HEK293 (cell line): ENCODE data around the gene FADS2.

ENCODE experiments used
- GFI1B ChIP-seq: fragments of 450-650 bp; formaldehyde crosslinking; IDR thresholded peaks from 2 replicates; pipeline ENCODE4 v1.5.1; 2016; ENCODE audit warnings: missing biosample characterization, missing genetic modification characterization
- GLIS2 ChIP-seq: fragments of 450-650 bp; formaldehyde crosslinking; IDR thresholded peaks from 2 replicates; pipeline ENCODE4 v1.5.1; 2016; ENCODE audit warnings: missing biosample characterization, missing genetic modification characterization
- KLF16 ChIP-seq: fragments of 450-650 bp; formaldehyde crosslinking; IDR thresholded peaks from 2 replicates; pipeline ENCODE4 v1.5.1; 2017; ENCODE audit warnings: missing biosample characterization, missing genetic modification characterization
- KLF7 ChIP-seq: fragments of 450-650 bp; formaldehyde crosslinking; IDR thresholded peaks from 2 replicates; pipeline ENCODE4 v1.5.1; 2016; ENCODE audit warnings: missing biosample characterization, missing genetic modification characterization, borderline replicate concordance
- KLF8 ChIP-seq: fragments of 450-650 bp; formaldehyde crosslinking; IDR thresholded peaks from 2 replicates; pipeline ENCODE4 v1.5.1; 2016; ENCODE audit warnings: missing biosample characterization, missing genetic modification characterization
- OSR2 ChIP-seq: fragments of 450-650 bp; formaldehyde crosslinking; IDR thresholded peaks from 2 replicates; pipeline ENCODE4 v1.5.1; 2016; ENCODE audit warnings: missing biosample characterization, missing genetic modification characterization
- SCRT1 ChIP-seq: fragments of 450-650 bp; formaldehyde crosslinking; IDR thresholded peaks from 2 replicates; pipeline ENCODE4 v1.5.1; 2016; ENCODE audit warnings: missing biosample characterization, missing genetic modification characterization, borderline replicate concordance
- SCRT2 ChIP-seq: fragments of 450-650 bp; formaldehyde crosslinking; IDR thresholded peaks from 2 replicates; pipeline ENCODE4 v1.5.1; 2016; ENCODE audit warnings: missing biosample characterization, missing genetic modification characterization
- SETDB1 ChIP-seq: IDR thresholded peaks from one replicate; pipeline ENCODE4 v1.6.1; 2017; ENCODE audit warnings: mild to moderate bottlenecking, low read length, moderate library complexity, mixed read lengths; ENCODE audit not compliant: insufficient read length
- SP2 ChIP-seq: fragments of 450-650 bp; formaldehyde crosslinking; IDR thresholded peaks from 2 replicates; pipeline ENCODE4 v1.5.1; 2016; ENCODE audit warnings: missing biosample characterization, missing genetic modification characterization
- WT1 ChIP-seq: fragments of 450-650 bp; formaldehyde crosslinking; IDR thresholded peaks from 2 replicates; pipeline ENCODE4 v1.5.1; 2016; ENCODE audit warnings: missing biosample characterization, missing genetic modification characterization
- ZBTB20 ChIP-seq: fragments of 450-650 bp; formaldehyde crosslinking; IDR thresholded peaks from 2 replicates; pipeline ENCODE4 v1.5.1; 2016; ENCODE audit warnings: missing biosample characterization, missing genetic modification characterization
- ZBTB48 ChIP-seq: fragments of 450-650 bp; formaldehyde crosslinking; IDR thresholded peaks from 2 replicates; pipeline ENCODE4 v1.5.1; 2016; ENCODE audit warnings: missing biosample characterization, missing genetic modification characterization
- ZFHX2 ChIP-seq: fragments of 450-650 bp; formaldehyde crosslinking; conservative IDR thresholded peaks from 2 replicates; pipeline ENCODE4 v1.5.1; 2016; ENCODE audit warnings: missing biosample characterization, missing genetic modification characterization
- ZNF223 ChIP-seq: fragments of 450-650 bp; formaldehyde crosslinking; IDR thresholded peaks from 2 replicates; pipeline ENCODE4 v1.5.1; 2016; ENCODE audit warnings: missing biosample characterization, missing genetic modification characterization
- ZNF239 ChIP-seq: fragments of 450-650 bp; formaldehyde crosslinking; IDR thresholded peaks from 2 replicates; pipeline ENCODE4 v1.5.1; 2016; ENCODE audit warnings: missing biosample characterization, missing genetic modification characterization
- ZNF274 ChIP-seq, 2 experiments: fragments of 200-500 bp in 1 of 2; fragments of 450-650 bp in 1 of 2; sonication (Bioruptor generic) in 1 of 2; formaldehyde crosslinking in 1 of 2; IDR thresholded peaks; 2 replicates each; pipeline versions ENCODE4 v1.5.1 to v1.6.1; 2014 to 2016; ENCODE audit warnings: borderline replicate concordance in 1 of 2, inconsistent platforms in 1 of 2, low read length in 1 of 2, missing biosample characterization in 1 of 2, missing genetic modification characterization in 1 of 2
- ZNF292 ChIP-seq: fragments of 450-650 bp; formaldehyde crosslinking; IDR thresholded peaks from 2 replicates; pipeline ENCODE4 v1.5.1; 2016; ENCODE audit warnings: low read depth, missing biosample characterization, missing genetic modification characterization, borderline replicate concordance
- ZNF335 ChIP-seq: fragments of 450-650 bp; formaldehyde crosslinking; conservative IDR thresholded peaks from 2 replicates; pipeline ENCODE4 v1.5.1; 2016; ENCODE audit warnings: missing biosample characterization, missing genetic modification characterization
- ZNF341 ChIP-seq: fragments of 450-650 bp; formaldehyde crosslinking; IDR thresholded peaks from 2 replicates; pipeline ENCODE4; 2016; ENCODE audit warnings: low read depth, missing biosample characterization, missing genetic modification characterization
- ZNF37A ChIP-seq: fragments of 450-650 bp; IDR thresholded peaks from 2 replicates; pipeline ENCODE4 v1.5.1; 2018; ENCODE audit warnings: missing biosample characterization, missing genetic modification characterization
- ZNF530 ChIP-seq: fragments of 450-650 bp; formaldehyde crosslinking; IDR thresholded peaks from 2 replicates; pipeline ENCODE4 v1.5.1; 2016; ENCODE audit warnings: low read depth, missing biosample characterization, missing genetic modification characterization
- ZNF555 ChIP-seq: fragments of 450-650 bp; formaldehyde crosslinking; conservative IDR thresholded peaks from 2 replicates; pipeline ENCODE4 v1.5.1; 2017; ENCODE audit warnings: missing biosample characterization, mild to moderate bottlenecking, missing genetic modification characterization, inconsistent platforms
- ZNF621 ChIP-seq: fragments of 450-650 bp; formaldehyde crosslinking; IDR thresholded peaks from 2 replicates; pipeline ENCODE4 v1.5.1; 2017; ENCODE audit warnings: missing biosample characterization, missing genetic modification characterization
- ZNF701 ChIP-seq: fragments of 450-650 bp; formaldehyde crosslinking; IDR thresholded peaks from 2 replicates; pipeline ENCODE4 v1.5.1; 2016; ENCODE audit warnings: missing biosample characterization, missing genetic modification characterization
- ZNF707 ChIP-seq: fragments of 450-650 bp; formaldehyde crosslinking; IDR thresholded peaks from 2 replicates; pipeline ENCODE4 v1.5.1; 2016; ENCODE audit warnings: missing biosample characterization, missing genetic modification characterization
- ZXDB ChIP-seq: fragments of 450-650 bp; formaldehyde crosslinking; IDR thresholded peaks from 2 replicates; pipeline ENCODE4 v1.5.1; 2016; ENCODE audit warnings: missing biosample characterization, missing genetic modification characterization
- TF ChIP-seq, protein P1 (sequence below): fragments of 450-650 bp; formaldehyde crosslinking; IDR thresholded peaks from 2 replicates; pipeline ENCODE4 v1.5.1; 2016; ENCODE audit warnings: missing biosample characterization, missing genetic modification characterization
- TF ChIP-seq, protein P2 (sequence below): IDR thresholded peaks from 2 replicates; pipeline ENCODE4 v1.6.1; 2011; ENCODE audit warnings: mild to moderate bottlenecking, low read depth, low read length, borderline replicate concordance
- TF ChIP-seq, protein P3 (sequence below): fragments of 450-650 bp; formaldehyde crosslinking; optimal IDR thresholded peaks from 2 replicates; pipeline ENCODE3; 2016; ENCODE audit warnings: missing biosample characterization, mild to moderate bottlenecking, missing genetic modification characterization
- TF ChIP-seq, protein P4 (sequence below): fragments of 450-650 bp; formaldehyde crosslinking; IDR thresholded peaks from 2 replicates; pipeline ENCODE4 v1.5.1; 2016; ENCODE audit warnings: missing biosample characterization, missing genetic modification characterization, low read depth

The FADS2 gene

DNA sequence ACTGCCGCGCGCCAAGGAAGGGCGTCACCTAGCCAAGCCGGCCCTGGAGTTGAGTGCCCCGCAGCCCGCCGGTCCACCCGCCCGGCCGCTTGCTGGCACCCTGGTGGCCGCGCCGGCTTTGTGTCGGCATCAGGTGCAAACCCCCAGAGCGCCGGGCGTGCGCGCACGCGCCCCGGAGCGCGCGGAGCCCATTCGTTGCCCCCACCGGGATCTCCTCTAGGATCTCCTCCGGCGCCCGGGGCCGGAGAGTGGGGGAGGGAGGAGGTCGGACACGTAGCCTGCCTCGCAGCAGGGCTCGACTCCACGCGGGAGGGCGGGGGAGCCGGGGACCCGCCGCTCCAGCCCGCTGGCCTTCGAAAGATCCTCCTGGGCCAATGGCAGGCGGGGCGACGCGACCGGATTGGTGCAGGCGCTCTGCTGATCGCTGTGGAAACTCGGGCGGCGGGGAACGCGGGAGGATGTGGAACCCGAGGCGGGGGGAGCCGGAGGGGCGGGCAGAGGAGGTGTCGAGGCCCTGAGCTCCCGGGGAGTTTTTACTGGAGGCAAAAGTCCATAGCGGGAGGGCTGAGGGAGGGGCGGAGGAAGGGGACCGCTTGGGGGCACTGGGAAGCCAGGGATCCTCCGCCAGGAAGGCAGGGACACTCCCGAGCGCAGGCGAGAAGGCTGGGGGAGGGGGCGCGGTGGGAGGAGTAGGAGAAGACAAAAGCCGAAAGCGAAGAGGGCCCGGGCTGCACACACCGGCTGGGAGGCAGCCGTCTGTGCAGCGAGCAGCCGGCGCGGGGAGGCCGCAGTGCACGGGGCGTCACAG lies at the start of gene FADS2 (continued):
- TF ChIP-seq, protein P1, sequence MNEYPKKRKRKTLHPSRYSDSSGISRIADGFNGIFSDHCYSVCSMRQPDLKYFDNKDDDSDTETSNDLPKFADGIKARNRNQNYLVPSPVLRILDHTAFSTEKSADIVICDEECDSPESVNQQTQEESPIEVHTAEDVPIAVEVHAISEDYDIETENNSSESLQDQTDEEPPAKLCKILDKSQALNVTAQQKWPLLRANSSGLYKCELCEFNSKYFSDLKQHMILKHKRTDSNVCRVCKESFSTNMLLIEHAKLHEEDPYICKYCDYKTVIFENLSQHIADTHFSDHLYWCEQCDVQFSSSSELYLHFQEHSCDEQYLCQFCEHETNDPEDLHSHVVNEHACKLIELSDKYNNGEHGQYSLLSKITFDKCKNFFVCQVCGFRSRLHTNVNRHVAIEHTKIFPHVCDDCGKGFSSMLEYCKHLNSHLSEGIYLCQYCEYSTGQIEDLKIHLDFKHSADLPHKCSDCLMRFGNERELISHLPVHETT, result no peak
- TF ChIP-seq KLF8 (tag by site-specific recombination) (peak; percentile 74), ZXDB (tag by site-specific recombination) (peak; percentile 54; the same call in 1 of the 2 replicates), GLIS2 (tag by site-specific recombination) (peak; percentile 51), SETDB1 (no peak), ZBTB48 (tag by site-specific recombination) (peak; percentile 96), ZNF292 (no peak), ZNF37A (peak; percentile 94), SP2 (peak; percentile 91), ZNF530 (no peak), KLF7 (tag by site-specific recombination) (0 out of 2 replicates have a peak, but pooled peaks have one; percentile 12), WT1 (tag by site-specific recombination) (peak; percentile 74), ZNF223 (tag by site-specific recombination) (no peak), GFI1B (tag by site-specific recombination) (no peak), SCRT1 (tag by site-specific recombination) (no peak), ZNF274 (IDR thresholded peaks at IDR 0.05; ENCODE audit: low read length) (no peak), ZNF274 (tag by site-specific recombination; IDR thresholded peaks at IDR 0.05; ENCODE audit: borderline replicate concordance) (no peak), SCRT2 (tag by site-specific recombination) (peak; percentile 43; the same call in 1 of the 2 replicates), ZFHX2 (tag by site-specific recombination) (peak; percentile 69), ZNF701 (tag by site-specific recombination) (no peak), ZNF341 (tag by site-specific recombination) (peak; percentile 89), KLF16 (tag by site-specific recombination) (no peak), ZNF555 (tag by site-specific recombination) (no peak), ZBTB20 (tag by site-specific recombination) (peak; percentile 73), ZNF621 (tag by site-specific recombination) (no peak), ZNF239 (no peak), ZNF335 (tag by site-specific recombination) (peak; percentile 58; the same call in 1 of the 2 replicates), OSR2 (tag by site-specific recombination) (no peak), ZNF707 (tag by site-specific recombination) (no peak)
- TF ChIP-seq, protein P2, sequence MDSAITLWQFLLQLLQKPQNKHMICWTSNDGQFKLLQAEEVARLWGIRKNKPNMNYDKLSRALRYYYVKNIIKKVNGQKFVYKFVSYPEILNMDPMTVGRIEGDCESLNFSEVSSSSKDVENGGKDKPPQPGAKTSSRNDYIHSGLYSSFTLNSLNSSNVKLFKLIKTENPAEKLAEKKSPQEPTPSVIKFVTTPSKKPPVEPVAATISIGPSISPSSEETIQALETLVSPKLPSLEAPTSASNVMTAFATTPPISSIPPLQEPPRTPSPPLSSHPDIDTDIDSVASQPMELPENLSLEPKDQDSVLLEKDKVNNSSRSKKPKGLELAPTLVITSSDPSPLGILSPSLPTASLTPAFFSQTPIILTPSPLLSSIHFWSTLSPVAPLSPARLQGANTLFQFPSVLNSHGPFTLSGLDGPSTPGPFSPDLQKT, result no peak
- TF ChIP-seq, protein P3, sequence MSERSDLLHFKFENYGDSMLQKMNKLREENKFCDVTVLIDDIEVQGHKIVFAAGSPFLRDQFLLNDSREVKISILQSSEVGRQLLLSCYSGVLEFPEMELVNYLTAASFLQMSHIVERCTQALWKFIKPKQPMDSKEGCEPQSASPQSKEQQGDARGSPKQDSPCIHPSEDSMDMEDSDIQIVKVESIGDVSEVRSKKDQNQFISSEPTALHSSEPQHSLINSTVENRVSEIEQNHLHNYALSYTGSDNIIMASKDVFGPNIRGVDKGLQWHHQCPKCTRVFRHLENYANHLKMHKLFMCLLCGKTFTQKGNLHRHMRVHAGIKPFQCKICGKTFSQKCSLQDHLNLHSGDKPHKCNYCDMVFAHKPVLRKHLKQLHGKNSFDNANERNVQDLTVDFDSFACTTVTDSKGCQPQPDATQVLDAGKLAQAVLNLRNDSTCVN, result peak; percentile 92
- TF ChIP-seq, protein P4, sequence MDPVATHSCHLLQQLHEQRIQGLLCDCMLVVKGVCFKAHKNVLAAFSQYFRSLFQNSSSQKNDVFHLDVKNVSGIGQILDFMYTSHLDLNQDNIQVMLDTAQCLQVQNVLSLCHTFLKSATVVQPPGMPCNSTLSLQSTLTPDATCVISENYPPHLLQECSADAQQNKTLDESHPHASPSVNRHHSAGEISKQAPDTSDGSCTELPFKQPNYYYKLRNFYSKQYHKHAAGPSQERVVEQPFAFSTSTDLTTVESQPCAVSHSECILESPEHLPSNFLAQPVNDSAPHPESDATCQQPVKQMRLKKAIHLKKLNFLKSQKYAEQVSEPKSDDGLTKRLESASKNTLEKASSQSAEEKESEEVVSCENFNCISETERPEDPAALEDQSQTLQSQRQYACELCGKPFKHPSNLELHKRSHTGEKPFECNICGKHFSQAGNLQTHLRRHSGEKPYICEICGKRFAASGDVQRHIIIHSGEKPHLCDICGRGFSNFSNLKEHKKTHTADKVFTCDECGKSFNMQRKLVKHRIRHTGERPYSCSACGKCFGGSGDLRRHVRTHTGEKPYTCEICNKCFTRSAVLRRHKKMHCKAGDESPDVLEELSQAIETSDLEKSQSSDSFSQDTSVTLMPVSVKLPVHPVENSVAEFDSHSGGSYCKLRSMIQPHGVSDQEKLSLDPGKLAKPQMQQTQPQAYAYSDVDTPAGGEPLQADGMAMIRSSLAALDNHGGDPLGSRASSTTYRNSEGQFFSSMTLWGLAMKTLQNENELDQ (tag by site-specific recombination), result no peak
